Measurements from ENCODE around the gene FOXK2. TPM values are rescaled to one million over a fixed set of nuclear protein-coding genes. Genes with fewer than 3 reads are reported as not detected.

FOXK2 gene
- total RNA-seq, 1 donor from 2014 or later, result 71.1 TPM

DNA sequence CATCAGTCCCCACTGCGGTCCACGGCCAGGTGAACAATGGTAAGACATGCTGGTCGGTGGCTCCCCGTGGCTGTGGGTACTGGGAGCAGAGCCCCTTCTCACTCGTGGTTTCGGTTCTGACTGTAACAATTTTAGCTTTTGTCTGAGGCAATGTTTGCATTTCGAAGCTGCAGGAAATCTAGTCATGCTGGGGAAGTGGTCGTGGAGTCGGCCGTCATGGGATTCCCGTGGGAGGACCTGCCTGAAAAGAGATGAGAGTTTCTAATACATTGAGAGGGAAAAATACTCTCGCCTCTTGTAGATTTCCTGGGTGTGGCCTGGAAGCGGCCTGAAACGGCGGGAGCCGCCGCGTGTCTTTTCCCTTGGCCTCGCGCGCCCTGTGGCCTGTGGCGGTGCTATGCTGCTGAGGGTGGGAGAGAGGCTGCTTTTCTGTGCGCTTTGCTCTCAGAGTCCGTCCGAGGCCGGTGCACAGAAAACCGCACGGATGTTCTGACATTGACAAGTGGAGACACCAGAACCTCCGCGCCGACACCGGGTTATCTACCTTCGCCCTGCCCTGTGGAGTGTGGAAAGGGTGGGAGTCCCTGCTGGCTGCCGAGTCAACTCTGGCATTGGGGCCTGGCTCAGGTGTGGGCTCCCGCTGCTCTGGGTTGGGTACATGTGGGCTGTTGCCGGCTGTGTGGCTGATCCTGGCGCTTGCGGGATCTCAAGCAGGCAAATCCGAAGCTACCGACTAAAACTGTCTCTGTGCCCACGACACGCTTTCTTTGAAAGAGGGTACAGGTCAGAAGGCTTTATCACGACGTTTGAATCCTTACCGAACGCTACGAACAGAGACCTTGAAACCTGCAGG, 67.9 kb downstream of the FOXK2 start:
- intact Hi-C loops (cut with micrococcal nuclease), result no loop called here

GRCh38 chr17:82588266-82589175, 69.0 kb downstream of the FOXK2 start:
- intact Hi-C loops (cut with micrococcal nuclease), result no loop called here

DNA sequence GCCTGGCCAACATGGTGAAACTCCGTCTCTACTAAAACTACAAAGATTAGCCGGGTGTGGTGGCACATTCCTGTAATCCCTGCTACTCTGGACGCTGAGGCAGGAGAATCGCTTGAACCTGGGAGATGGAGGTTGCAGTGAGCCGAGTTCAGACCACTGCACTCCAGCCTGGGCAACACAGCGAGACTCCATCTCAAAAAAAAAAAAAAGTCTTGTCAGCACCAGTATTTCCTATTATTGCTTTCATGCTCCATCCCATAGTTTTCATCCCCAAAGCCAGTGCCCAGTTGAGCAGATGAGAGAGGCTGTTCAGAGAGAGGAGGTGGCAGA, 70.3 kb downstream of the FOXK2 start:
- intact Hi-C loops (cut with micrococcal nuclease), result loop anchor here (5.0 kb wide), 1 partner anchor 162 kb away; the partner anchor contains the start of gene TBCD

DNA sequence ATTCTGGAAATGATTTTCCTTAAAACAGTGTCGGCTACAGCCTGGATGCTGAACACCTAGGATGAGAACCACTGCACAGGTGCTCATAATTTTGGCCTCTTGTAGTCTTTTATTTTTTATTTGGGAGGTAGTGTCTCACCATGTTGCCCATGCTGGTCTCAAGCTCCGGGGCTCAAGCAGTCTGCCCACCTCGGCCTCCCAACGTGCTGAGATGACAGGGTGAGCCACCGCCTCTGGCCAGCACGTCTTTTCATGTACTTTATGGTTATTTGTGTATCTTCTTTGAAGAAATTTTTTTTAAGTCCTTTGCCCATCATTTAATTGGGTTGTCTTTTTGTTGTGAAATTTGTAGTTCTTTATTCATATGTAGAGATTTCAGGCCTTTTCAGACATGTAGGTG, 70.7 kb downstream of the FOXK2 start:
- intact Hi-C loops (cut with micrococcal nuclease), result loop anchor here (5.0 kb wide), 1 partner anchor 162 kb away; the partner anchor contains the start of gene TBCD

- intact Hi-C loops (cut with micrococcal nuclease), result loop anchor here (5.0 kb wide), 1 partner anchor 161 kb away; the partner anchor contains the start of gene TBCD
These were observed 71.5 kb downstream of the FOXK2 start for GRCh38 chr17:82590881-82591539.

DNA sequence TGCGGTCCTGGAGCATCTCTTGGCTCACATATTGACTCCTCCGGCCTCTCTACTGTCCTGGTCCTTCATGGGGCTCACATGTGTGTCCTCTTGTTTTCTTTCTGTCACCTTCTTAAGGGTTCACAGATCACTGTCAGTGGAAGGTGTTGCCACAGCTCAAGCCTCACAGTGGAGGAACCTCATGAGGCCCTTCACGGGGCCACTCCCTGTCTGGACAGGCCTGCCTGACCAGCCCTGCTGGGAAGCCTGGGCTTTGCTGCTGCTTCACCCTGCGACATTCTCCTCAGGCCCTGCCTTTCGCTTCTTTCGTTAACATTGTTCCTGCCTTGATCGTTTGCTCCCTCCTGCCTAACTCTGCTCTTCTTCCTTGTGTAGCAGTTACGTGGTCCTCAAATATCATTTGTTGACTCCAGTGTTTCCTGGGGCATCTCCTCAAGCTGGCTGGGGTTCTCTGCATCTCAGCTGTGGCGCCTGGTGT, 72.8 kb downstream of the FOXK2 start:
- intact Hi-C loops (cut with micrococcal nuclease), result loop anchor here (5.0 kb wide), 1 partner anchor 160 kb away; the partner anchor contains the start of gene TBCD

DNA sequence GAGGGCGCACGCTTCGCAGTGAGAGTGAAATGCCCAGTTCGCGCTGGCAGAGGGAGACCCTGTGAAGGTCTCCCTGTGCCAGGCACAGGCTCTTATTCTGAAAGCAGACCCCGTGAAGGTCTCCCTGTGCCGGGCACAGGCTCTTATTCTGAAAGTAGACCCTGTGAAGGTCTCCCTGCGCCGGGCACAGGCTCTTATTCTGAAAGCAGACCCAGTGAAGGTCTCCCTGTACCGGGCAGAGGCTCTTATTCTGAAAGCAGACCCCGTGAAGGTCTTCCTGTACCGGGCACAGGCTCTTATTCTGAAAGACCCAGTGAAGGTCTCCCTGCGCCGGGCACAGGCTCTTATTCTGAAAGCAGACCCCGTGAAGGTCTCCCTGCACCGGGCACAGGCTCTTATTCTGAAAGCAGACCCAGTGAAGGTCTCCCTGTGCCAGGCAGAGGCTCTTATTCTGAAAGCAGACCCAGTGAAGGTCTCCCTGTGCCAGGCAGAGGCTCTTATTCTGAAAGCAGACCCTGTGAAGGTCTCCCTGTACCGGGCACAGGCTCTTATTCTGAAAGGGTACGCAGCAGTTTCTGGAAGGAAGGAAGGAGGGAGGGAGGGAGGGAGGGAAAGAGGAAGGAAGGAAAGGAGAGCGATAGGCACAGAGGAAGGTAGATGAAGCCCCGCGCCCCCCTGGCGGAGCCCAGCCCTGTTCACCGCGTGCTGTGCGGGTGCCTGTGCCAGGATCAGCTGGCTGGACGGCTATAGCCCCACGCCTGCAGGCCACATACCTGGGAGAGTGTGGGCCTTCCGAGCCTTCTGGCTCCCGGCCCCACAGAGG, 73.4 kb downstream of the FOXK2 start:
- intact Hi-C loops (cut with micrococcal nuclease), result loop anchor here (5.0 kb wide), 1 partner anchor 159 kb away; the partner anchor contains the start of gene TBCD

- intact Hi-C loops (cut with micrococcal nuclease), result loop anchor here (5.0 kb wide), 1 partner anchor 159 kb away; the partner anchor contains the start of gene TBCD
These were observed 74.1 kb downstream of the FOXK2 start for GRCh38 chr17:82593590-82594087.

- intact Hi-C loops (cut with micrococcal nuclease), result loop anchor here (5.0 kb wide), 1 partner anchor 158 kb away; the partner anchor contains the start of gene TBCD
These were observed 75.0 kb downstream of the FOXK2 start for GRCh38 chr17:82594571-82594970.

GRCh38 chr17:82595893-82596292, 76.4 kb downstream of the FOXK2 start:
- intact Hi-C loops (cut with micrococcal nuclease), result no loop called here

DNA sequence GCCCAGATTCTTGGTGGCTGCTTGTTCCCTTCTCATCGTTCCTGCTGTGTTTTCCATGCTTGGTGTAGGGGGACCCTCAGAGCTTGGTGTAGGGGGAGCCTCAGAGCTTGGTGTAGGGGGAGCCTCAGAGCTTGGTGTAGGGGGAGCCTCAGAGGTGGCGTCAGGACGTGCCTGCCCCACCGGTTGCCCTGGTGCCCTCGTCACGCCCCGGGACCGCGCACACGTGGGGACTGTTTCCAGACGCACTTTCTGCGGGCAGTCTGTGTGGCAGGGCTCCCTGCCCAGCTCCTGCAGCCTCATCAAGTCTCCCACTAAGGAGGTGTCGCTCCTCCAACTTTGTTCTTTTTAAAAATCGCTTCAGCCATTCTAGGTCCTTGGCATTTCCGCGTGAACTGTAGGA, 76.8 kb downstream of the FOXK2 start:
- intact Hi-C loops (cut with micrococcal nuclease), result no loop called here

GRCh38 chr17:82596837-82597672, 77.5 kb downstream of the FOXK2 start:
- intact Hi-C loops (cut with micrococcal nuclease), result no loop called here

GRCh38 chr17:82598256-82599119, 79.0 kb downstream of the FOXK2 start:
- intact Hi-C loops (cut with micrococcal nuclease), result no loop called here

- intact Hi-C loops (cut with micrococcal nuclease), result no loop called here
These were observed 80.4 kb downstream of the FOXK2 start for GRCh38 chr17:82599674-82600661.

DNA sequence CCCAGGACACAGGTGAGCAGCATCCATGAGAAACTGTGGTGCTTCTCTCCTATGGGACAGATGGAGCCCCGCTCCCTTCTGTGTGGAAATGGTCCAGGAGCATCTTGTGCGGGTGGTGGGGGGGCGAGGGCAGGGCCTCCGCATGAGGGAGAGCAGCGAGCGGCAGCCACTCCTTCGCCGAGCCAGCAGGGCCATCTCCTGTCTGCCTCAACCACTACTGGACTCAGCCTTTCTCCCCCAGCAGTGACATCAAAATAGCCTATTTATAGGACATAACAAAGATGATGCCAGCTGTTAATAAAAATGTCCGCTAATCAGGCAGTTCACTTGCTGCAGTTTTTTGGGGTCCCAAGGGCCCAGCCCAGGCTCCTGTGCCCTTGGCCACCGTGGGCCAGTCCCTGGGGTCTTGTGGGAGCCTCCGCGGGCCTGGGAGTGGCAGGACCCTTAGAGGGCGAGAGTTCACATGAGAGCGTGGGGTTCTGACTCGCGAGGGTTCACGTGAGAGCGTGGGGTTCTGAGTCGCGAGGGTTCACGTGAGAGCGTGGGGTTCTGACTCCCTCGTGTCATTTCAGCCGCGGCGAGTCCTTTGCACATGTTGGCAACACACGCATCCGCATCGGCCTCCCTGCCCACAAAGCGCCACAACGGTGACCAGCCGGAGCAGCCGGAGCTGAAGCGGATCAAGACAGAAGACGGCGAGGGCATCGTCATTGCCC, 81.4 kb downstream of the FOXK2 start:
- intact Hi-C loops (cut with micrococcal nuclease), result no loop called here

GRCh38 chr17:82601447-82602000, 82.0 kb downstream of the FOXK2 start:
- intact Hi-C loops (cut with micrococcal nuclease), result no loop called here
